ENCODE data around the gene GALNS. TPM values are rescaled to one million over a fixed set of nuclear protein-coding genes. Genes with fewer than 3 reads are reported as not detected.

GALNS gene
- total and polyA plus RNA-seq, 7 experiments from 2014 or later = 9.8 to 64.3 (median 49.7) TPM

- intact Hi-C loops (cut with micrococcal nuclease) = no loop called here
- Mint-ChIP-seq H3K4me3 (no peak overlapping the region), H3K9me3 (no peaks in the 10 kb centered on the region), H3K27me3 (no peaks in the 10 kb centered on the region), H3K27ac (peak overlapping the region in 4 of 9 donors; percentile 10 to 67 (median 50)), H3K4me1 (peaks cover 23 to 70% (median 50%) of the 10 kb centered on the region in 7 donors), H3K36me3 (no peaks in the 10 kb centered on the region)
- ATAC-seq = no peak
- Histone ChIP-seq H3K4me1 (ENCODE audit: control insufficient read depth in 2 of 2, insufficient read depth in 2 of 2, low read length in 2 of 2) (peaks cover 22 to 53% of the 10 kb centered on the region in 2 donors), H3K27me3 (ENCODE audit: control insufficient read depth in 2 of 2, insufficient read depth in 2 of 2, low read length in 2 of 2) (no peaks in the 10 kb centered on the region), H3K9me3 (ENCODE audit: control insufficient read depth in 2 of 3, low read length in 3 of 3) (no peaks in the 10 kb centered on the region), H3K27ac (ENCODE audit: low read depth, low read length) (no peak overlapping the region), H3K36me3 (ENCODE audit: control insufficient read depth in 2 of 3, insufficient read depth in 3 of 3, low read length in 3 of 3) (no peaks in the 10 kb centered on the region), H3K4me3 (ENCODE audit: low read length) (no peak overlapping the region)
- POLR2A ChIA-PET = interaction anchor here (1.0 kb wide), 2 partner anchors 53 to 61 kb away, joined by 3 read pairs; partner anchors contain the start of genes GALNS and TRAPPC2L
- CTCF ChIA-PET = interaction anchor here (0.6 to 0.9 kb wide), 2 partner anchors 59 to 418 kb away, joined by 3 to 6 read pairs; no protein-coding TSS in a partner anchor
- no peak for DNase-seq
Observed at GRCh38 chr16:88796278-88796677, 60.5 kb downstream of the GALNS start.

- H3K36me3 ChIP-seq (ENCODE audit: control insufficient read depth in 2 of 3, insufficient read depth in 3 of 3, low read length in 3 of 3) = no peaks in the 10 kb centered on the region
- no peak for DNase-seq
Observed at GRCh38 chr16:88793251-88793954, 63.3 kb downstream of the GALNS start.

GRCh38 chr16:88792668-88793250, 64.0 kb downstream of the GALNS start:
- intact Hi-C loops (cut with micrococcal nuclease) = loop anchor here in 1 of 2 donors (1.0 kb wide), 2 partner anchors 7 to 20 kb away; partner anchors contain the start of gene PIEZO1
- Mint-ChIP-seq H3K36me3 (no peaks in the 10 kb centered on the region), H3K27me3 (no peaks in the 10 kb centered on the region), H3K4me1 (peaks cover 19 to 67% (median 54%) of the 10 kb centered on the region in 7 donors), H3K4me3 (peak overlapping the region in 6 of 10 donors; percentile 41 to 72 (median 52)), H3K9me3 (no peaks in the 10 kb centered on the region), H3K27ac (peak overlapping the region in 8 of 9 donors; percentile 66 to 87 (median 80))
- DNase-seq = no peak
- H3K4me1 ChIP-seq (ENCODE audit: control insufficient read depth in 2 of 2, insufficient read depth in 2 of 2, low read length in 2 of 2) = peaks cover 37 to 61% of the 10 kb centered on the region in 2 donors
- no peaks in the 10 kb centered on the region for H3K36me3 ChIP-seq (ENCODE audit: control insufficient read depth in 2 of 3, insufficient read depth in 3 of 3, low read length in 3 of 3)
- H3K27me3 ChIP-seq (ENCODE audit: control insufficient read depth in 2 of 2, insufficient read depth in 2 of 2, low read length in 2 of 2) = no peaks in the 10 kb centered on the region
- H3K4me3 ChIP-seq (ENCODE audit: low read length) = no peak overlapping the region
- ATAC-seq = no peak
- no peaks in the 10 kb centered on the region for H3K9me3 ChIP-seq (ENCODE audit: control insufficient read depth in 2 of 3, low read length in 3 of 3)
- POLR2A ChIA-PET = interaction anchor here (1.1 to 3.1 kb wide), 4 partner anchors 48 to 454 kb away, joined by 3 to 14 read pairs (median 5); partner anchors contain the start of genes GALNS and TRAPPC2L
- H3K27ac ChIP-seq (ENCODE audit: low read depth, low read length) = peak overlapping the region; percentile 16
- CTCF ChIA-PET = interaction anchor here (0.7 to 1.8 kb wide), 2 partner anchors 10 to 1159 kb away, joined by 3 to 5 read pairs; no protein-coding TSS in a partner anchor

More at GRCh38 chr16:88793251-88793954, 63.3 kb downstream of the GALNS start:
- no peak overlapping the region for H3K27ac ChIP-seq (ENCODE audit: low read depth, low read length)
- Mint-ChIP-seq H3K27ac (peak overlapping the region in 8 of 9 donors; percentile 13 to 87 (median 72)), H3K9me3 (no peaks in the 10 kb centered on the region), H3K4me1 (peaks cover 19 to 67% (median 54%) of the 10 kb centered on the region in 7 donors), H3K4me3 (peak overlapping the region in 6 of 10 donors; percentile 34 to 72 (median 48)), H3K27me3 (no peaks in the 10 kb centered on the region), H3K36me3 (no peaks in the 10 kb centered on the region)
- peaks cover 37 to 61% of the 10 kb centered on the region in 2 donors for H3K4me1 ChIP-seq (ENCODE audit: control insufficient read depth in 2 of 2, insufficient read depth in 2 of 2, low read length in 2 of 2)
- ATAC-seq = no peak
- no peak overlapping the region for H3K4me3 ChIP-seq (ENCODE audit: low read length)
- POLR2A ChIA-PET = interaction anchor here (1.1 to 3.1 kb wide), 4 partner anchors 48 to 454 kb away, joined by 3 to 14 read pairs (median 5); partner anchors contain the start of genes GALNS and TRAPPC2L
- CTCF ChIA-PET = interaction anchor here (0.7 to 1.9 kb wide), 5 partner anchors 11 to 1158 kb away, joined by 3 to 8 read pairs (median 5); no protein-coding TSS in a partner anchor
- intact Hi-C loops (cut with micrococcal nuclease) = loop anchor here in 1 of 2 donors (1.0 kb wide), 2 partner anchors 8 to 19 kb away; partner anchors contain the start of gene PIEZO1
- no peaks in the 10 kb centered on the region for H3K9me3 ChIP-seq (ENCODE audit: control insufficient read depth in 2 of 3, low read length in 3 of 3)
- no peaks in the 10 kb centered on the region for H3K27me3 ChIP-seq (ENCODE audit: control insufficient read depth in 2 of 2, insufficient read depth in 2 of 2, low read length in 2 of 2)

- CTCF ChIA-PET = interaction anchor here (1.8 kb wide), 1 partner anchor 9 kb away, joined by 5 read pairs; no protein-coding TSS in a partner anchor
- DNase-seq (no peak), ATAC-seq (no peak)
- no peaks in the 10 kb centered on the region for H3K27me3 Mint-ChIP-seq
- Histone ChIP-seq H3K9me3 (ENCODE audit: control insufficient read depth in 2 of 3, low read length in 3 of 3) (no peaks in the 10 kb centered on the region), H3K4me1 (ENCODE audit: control insufficient read depth in 2 of 2, insufficient read depth in 2 of 2, low read length in 2 of 2) (peaks cover 37 to 61% of the 10 kb centered on the region in 2 donors), H3K27ac (ENCODE audit: low read depth, low read length) (peak overlapping the region; percentile 6), H3K4me3 (ENCODE audit: low read length) (no peak overlapping the region), H3K27me3 (ENCODE audit: control insufficient read depth in 2 of 2, insufficient read depth in 2 of 2, low read length in 2 of 2) (no peaks in the 10 kb centered on the region), H3K36me3 (ENCODE audit: control insufficient read depth in 2 of 3, insufficient read depth in 3 of 3, low read length in 3 of 3) (no peaks in the 10 kb centered on the region)
- no peaks in the 10 kb centered on the region for H3K36me3 Mint-ChIP-seq
- POLR2A ChIA-PET = interaction anchor here (1.4 to 3.1 kb wide), 3 partner anchors 47 to 91 kb away, joined by 4 to 14 read pairs (median 6); partner anchors contain the start of genes GALNS and TRAPPC2L
- no peaks in the 10 kb centered on the region for H3K9me3 Mint-ChIP-seq
- H3K27ac Mint-ChIP-seq = peak overlapping the region in 6 of 9 donors; percentile 14 to 87 (median 84)
- intact Hi-C loops (cut with micrococcal nuclease) = no loop called here
- peak overlapping the region in 5 of 10 donors; percentile 53 to 72 (median 62) for H3K4me3 Mint-ChIP-seq
- H3K4me1 Mint-ChIP-seq = peaks cover 19 to 67% (median 54%) of the 10 kb centered on the region in 7 donors
Observed at GRCh38 chr16:88792078-88792550, 64.6 kb downstream of the GALNS start.

GRCh38 chr16:88790312-88791211, 66.2 kb downstream of the GALNS start:
- H3K4me1 Mint-ChIP-seq = peaks cover 19 to 59% (median 49%) of the 10 kb centered on the region in 7 donors
- H3K27me3 Mint-ChIP-seq = no peaks in the 10 kb centered on the region
- H3K4me3 Mint-ChIP-seq = peak overlapping the region; percentile 48 to 80 (median 72)
- ChIA-PET CTCF (interaction anchor here (1.4 kb wide), 1 partner anchor 46 kb away, joined by 4 read pairs; no protein-coding TSS in a partner anchor), POLR2A (interaction anchor here (0.7 to 0.8 kb wide), 3 partner anchors 46 to 111 kb away, joined by 3 to 6 read pairs (median 4); no protein-coding TSS in a partner anchor)
- H3K4me3 ChIP-seq (ENCODE audit: low read length) = peak overlapping the region; percentile 48
- no peaks in the 10 kb centered on the region for H3K9me3 Mint-ChIP-seq
- H3K4me1 ChIP-seq (ENCODE audit: control insufficient read depth in 2 of 2, insufficient read depth in 2 of 2, low read length in 2 of 2) = peaks cover 34 to 58% of the 10 kb centered on the region in 2 donors
- no peaks in the 10 kb centered on the region for H3K27me3 ChIP-seq (ENCODE audit: control insufficient read depth in 2 of 2, insufficient read depth in 2 of 2, low read length in 2 of 2)
- intact Hi-C loops (cut with micrococcal nuclease) = loop anchor here in 1 of 2 donors (1.0 kb wide), 1 partner anchor 9 kb away; no protein-coding TSS in a partner anchor
- peak; percentile 78 for ATAC-seq
- H3K36me3 Mint-ChIP-seq = no peaks in the 10 kb centered on the region
- peak overlapping the region; percentile 60 for H3K27ac ChIP-seq (ENCODE audit: low read depth, low read length)
- no peaks in the 10 kb centered on the region for H3K36me3 ChIP-seq (ENCODE audit: control insufficient read depth in 2 of 3, insufficient read depth in 3 of 3, low read length in 3 of 3)
- peak in 7 of 9 donors; percentile 46 to 60 (median 49) for DNase-seq
- peak overlapping the region; percentile 10 to 95 (median 87) for H3K27ac Mint-ChIP-seq
- H3K9me3 ChIP-seq (ENCODE audit: control insufficient read depth in 2 of 3, low read length in 3 of 3) = no peaks in the 10 kb centered on the region

Data from naive thymus-derived CD4-positive, alpha-beta T cell (primary cell).